Astrocyte (in vitro differentiated cells and primary cell): ENCODE results near the gene GRK6. TPM values are rescaled to one million over a fixed set of nuclear protein-coding genes. Genes with fewer than 3 reads are reported as not detected.

Experiments
- DNase-seq: peaks from one replicate; pipeline ENCODE4 v3.0.0-alpha.2; 2010; ENCODE audit warnings: low read depth
- FAIRE-seq: peaks from 2 replicates; lab custom pipeline; 2011; peaks lifted over from hg19 to GRCh38; lab: Jason Lieb, UNC
- H2AFZ ChIP-seq: 2 replicates; pipeline ENCODE4 v1.6.0; 2012; ENCODE audit warnings: low read depth, low read length, inconsistent platforms
- H3K27ac ChIP-seq: 2 replicates; pipeline ENCODE4 v1.5.1; 2011; ENCODE audit warnings: low read depth, low read length, inconsistent platforms
- H3K27me3 ChIP-seq: 2 replicates; pipeline ENCODE4 v1.6.0; 2011; ENCODE audit warnings: low read length, inconsistent platforms; ENCODE audit not compliant: insufficient read depth
- H3K36me3 ChIP-seq: 2 replicates; pipeline ENCODE4 v1.5.1; 2011; ENCODE audit warnings: low read length, inconsistent platforms; ENCODE audit not compliant: insufficient read depth
- H3K4me1 ChIP-seq: 2 replicates; pipeline ENCODE4 v1.5.1; 2011; ENCODE audit warnings: low read length, inconsistent platforms; ENCODE audit not compliant: insufficient read depth
- H3K4me2 ChIP-seq: 2 replicates; pipeline ENCODE4 v1.6.0; 2012; ENCODE audit warnings: low read length, inconsistent platforms
- H3K4me3 ChIP-seq: 2 replicates; pipeline ENCODE4 v1.5.1; 2011; ENCODE audit warnings: low read depth, mild to moderate bottlenecking, low read length, inconsistent platforms; ENCODE audit not compliant: insufficient read depth
- H3K79me2 ChIP-seq: 2 replicates; pipeline ENCODE4 v1.6.0; 2012; ENCODE audit warnings: mild to moderate bottlenecking, low read length, inconsistent platforms; ENCODE audit not compliant: insufficient read depth
- H3K9ac ChIP-seq: 2 replicates; pipeline ENCODE4 v1.6.0; 2012; ENCODE audit warnings: mild to moderate bottlenecking, low read length, inconsistent platforms
- H3K9me3 ChIP-seq: 2 replicates; pipeline ENCODE4 v1.5.1; 2012; ENCODE audit warnings: low read depth, mild to moderate bottlenecking, low read length, inconsistent platforms; ENCODE audit not compliant: insufficient read depth
- H4K20me1 ChIP-seq: 2 replicates; pipeline ENCODE4 v1.6.0; 2012; ENCODE audit warnings: low read length, inconsistent platforms; ENCODE audit not compliant: insufficient read depth
- H3K27ac Mint-ChIP-seq: one replicate; pipeline ENCODE4 v1.8.0; 2021; ENCODE audit warnings: mild to moderate bottlenecking, mixed read lengths; ENCODE audit not compliant: unreplicated experiment
- H3K27me3 Mint-ChIP-seq: one replicate; pipeline ENCODE4 v1.8.0; 2021; ENCODE audit warnings: low read depth, mixed read lengths; ENCODE audit not compliant: unreplicated experiment
- H3K36me3 Mint-ChIP-seq: one replicate; pipeline ENCODE4 v1.8.0; 2021; ENCODE audit warnings: low read depth, mixed read lengths; ENCODE audit not compliant: unreplicated experiment
- H3K4me1 Mint-ChIP-seq: one replicate; pipeline ENCODE4 v1.8.0; 2021; ENCODE audit warnings: low read depth, mixed read lengths; ENCODE audit not compliant: unreplicated experiment
- H3K4me3 Mint-ChIP-seq: one replicate; pipeline ENCODE4 v1.8.0; 2021; ENCODE audit warnings: mild to moderate bottlenecking, moderate library complexity, mixed read lengths; ENCODE audit not compliant: unreplicated experiment
- H3K9me3 Mint-ChIP-seq: one replicate; pipeline ENCODE4 v1.8.0; 2021; ENCODE audit warnings: mild to moderate bottlenecking, mixed read lengths; ENCODE audit not compliant: unreplicated experiment
- CTCF ChIP-seq: IDR thresholded peaks from 2 replicates; pipeline ENCODE4 v1.5.1; 2011; ENCODE audit warnings: low read depth, mild to moderate bottlenecking, inconsistent platforms, low read length, moderate library complexity; ENCODE audit not compliant: insufficient read depth
- EZH2 ChIP-seq: IDR thresholded peaks from 2 replicates; pipeline ENCODE4 v1.6.1; 2012; ENCODE audit warnings: mild to moderate bottlenecking, low read length, inconsistent platforms; ENCODE audit not compliant: insufficient read depth
- total RNA-seq: library from RNA; stranded (reverse); gene quantifications from 2 replicates; pipeline ENCODE4 v1.2.1, GENCODE V29; 2021

Gene GRK6
- total RNA-seq, 1 donor from 2014 or later = 25.9 TPM

GRCh38 chr5:177439518-177440053 lies 13.1 kb downstream of the GRK6 start:
- no peak overlapping the region for H3K9ac ChIP-seq
- no peaks in the 10 kb centered on the region for H3K4me1 ChIP-seq
- no peak for DNase-seq
- H3K79me2 ChIP-seq = no peaks in the 10 kb centered on the region
- H3K36me3 Mint-ChIP-seq = peaks cover 21% of the 10 kb centered on the region
- H2AFZ ChIP-seq = no peak overlapping the region
- H3K27me3 Mint-ChIP-seq = no peaks in the 10 kb centered on the region
- TF ChIP-seq CTCF (no peak), EZH2 (no peak)
- H3K4me2 ChIP-seq = no peak overlapping the region
- H3K9me3 Mint-ChIP-seq = peaks cover 1% of the 10 kb centered on the region
- no peak overlapping the region for H3K27ac ChIP-seq
- H3K36me3 ChIP-seq = peaks cover under 1% of the 10 kb centered on the region
- no peak overlapping the region for H3K4me3 ChIP-seq
- no peak overlapping the region for H3K4me3 Mint-ChIP-seq
- H4K20me1 ChIP-seq = no peaks in the 10 kb centered on the region
- H3K27me3 ChIP-seq = no peaks in the 10 kb centered on the region
- FAIRE-seq = no peak
- no peak overlapping the region for H3K27ac Mint-ChIP-seq
- peaks cover 4% of the 10 kb centered on the region for H3K4me1 Mint-ChIP-seq
- no peaks in the 10 kb centered on the region for H3K9me3 ChIP-seq

GRCh38 chr5:177440211-177440989 lies 13.9 kb downstream of the GRK6 start:
- FAIRE-seq = no peak

More at GRCh38 chr5:177440211-177440989, 13.9 kb downstream of the GRK6 start:
- H3K4me1 ChIP-seq = no peaks in the 10 kb centered on the region
- no peak for TF ChIP-seq EZH2
- no peak for TF ChIP-seq CTCF
- no peaks in the 10 kb centered on the region for H3K9me3 ChIP-seq
- H3K27me3 ChIP-seq = no peaks in the 10 kb centered on the region
- Mint-ChIP-seq H3K36me3 (peaks cover 19% of the 10 kb centered on the region), H3K4me3 (no peak overlapping the region), H3K27ac (no peak overlapping the region), H3K4me1 (peaks cover 5% of the 10 kb centered on the region), H3K27me3 (no peaks in the 10 kb centered on the region), H3K9me3 (peaks cover 1% of the 10 kb centered on the region)
- H3K36me3 ChIP-seq = no peaks in the 10 kb centered on the region
- DNase-seq = no peak
- no peak overlapping the region for H3K27ac ChIP-seq
- no peak overlapping the region for H3K4me3 ChIP-seq
- H3K9ac ChIP-seq = no peak overlapping the region
- no peak overlapping the region for H2AFZ ChIP-seq
- no peak overlapping the region for H3K4me2 ChIP-seq
- H4K20me1 ChIP-seq = no peaks in the 10 kb centered on the region
- no peaks in the 10 kb centered on the region for H3K79me2 ChIP-seq
